Bone marrow (tissue), 2 donors: Measurements from ENCODE around the gene ASPRV1.
"Not testable (repeated sequence)": the region's sequence is repeated elsewhere in the genome, so short reads cannot be mapped to it uniquely, and the experiment has no call there.

ENCODE experiments used
- DNase-seq, 2 donors: peaks; one replicate each; lab custom pipeline; 2025; lab: John Stamatoyannopoulos, UW

Gene ASPRV1

DNA sequence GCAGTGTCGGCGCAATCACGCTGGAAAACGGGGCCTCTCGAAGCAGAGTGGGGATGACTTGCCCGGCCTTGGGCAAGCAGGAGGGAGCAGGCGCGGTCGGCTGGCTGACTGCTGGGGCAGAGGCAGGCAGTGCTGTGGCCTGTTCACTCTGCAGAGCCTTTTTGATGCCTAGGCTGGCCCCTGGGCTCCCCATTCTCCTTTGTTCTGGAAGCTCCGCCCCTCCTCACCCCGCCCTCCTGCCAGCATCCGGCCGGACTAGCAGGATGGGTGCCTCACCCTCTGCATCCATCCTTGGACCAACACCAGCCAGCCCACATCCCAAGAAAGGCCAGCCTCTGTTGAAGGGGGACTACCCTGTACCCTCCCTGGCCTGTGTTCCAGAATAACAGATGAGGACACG lies at the start of gene ASPRV1:
ASPRV1 (minus strand) TSS at position 136 of the 400 bp plus-strand sequence. CDS start 195 bp downstream, outside the sequence.
- no peak for DNase-seq

GRCh38 chr2:70010576-70011111 lies 49.2 kb upstream of the ASPRV1 start:
- DNase-seq: no peak

- peak in 1 of 2 donors; percentile 1 for DNase-seq
These were observed 48.5 kb upstream of the ASPRV1 start for GRCh38 chr2:70009762-70010575.

DNA sequence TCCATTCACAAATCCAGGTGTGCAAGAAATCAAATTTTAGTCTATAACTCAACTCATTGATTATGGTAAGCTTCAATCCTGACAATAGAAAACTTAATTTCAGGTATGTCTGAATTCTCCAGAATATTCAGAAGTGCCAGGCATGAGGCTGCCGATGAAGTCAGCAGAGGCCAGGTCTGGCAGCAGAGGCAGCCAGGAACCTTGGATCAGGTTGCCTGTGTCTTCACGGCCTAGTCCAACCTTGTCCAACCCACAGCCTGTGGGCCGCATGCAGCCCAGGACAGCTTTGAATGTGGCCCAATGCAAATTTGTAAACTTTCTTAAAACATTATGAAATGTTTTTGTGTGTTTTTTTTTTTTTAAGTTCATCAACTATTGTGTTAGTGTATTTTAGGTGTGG lies 46.9 kb upstream of the ASPRV1 start:
- no peak for DNase-seq

DNA sequence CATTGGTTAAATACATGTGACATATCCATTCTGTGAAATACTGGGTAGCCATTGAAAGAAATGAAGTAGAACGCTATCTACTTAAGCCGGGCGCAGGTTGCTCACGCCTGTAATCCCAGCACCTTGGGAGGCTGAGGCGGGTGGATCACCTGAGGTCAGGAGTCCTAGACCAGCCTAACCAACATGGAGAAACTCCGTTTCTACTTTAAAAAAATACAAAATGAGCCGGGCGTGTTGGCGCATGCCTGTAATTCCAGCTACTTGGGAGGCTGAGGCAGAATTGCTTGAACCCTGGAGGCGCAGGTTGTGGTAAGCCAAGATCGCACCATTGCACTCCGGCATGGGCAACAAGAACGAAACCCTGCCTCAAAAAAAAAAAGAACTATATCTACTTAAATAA lies 45.7 kb upstream of the ASPRV1 start:
- no peak for DNase-seq

GRCh38 chr2:70006447-70006784 lies 45.0 kb upstream of the ASPRV1 start:
- DNase-seq: no peak

GRCh38 chr2:70005752-70006446 lies 44.5 kb upstream of the ASPRV1 start:
- no peak for DNase-seq

DNA sequence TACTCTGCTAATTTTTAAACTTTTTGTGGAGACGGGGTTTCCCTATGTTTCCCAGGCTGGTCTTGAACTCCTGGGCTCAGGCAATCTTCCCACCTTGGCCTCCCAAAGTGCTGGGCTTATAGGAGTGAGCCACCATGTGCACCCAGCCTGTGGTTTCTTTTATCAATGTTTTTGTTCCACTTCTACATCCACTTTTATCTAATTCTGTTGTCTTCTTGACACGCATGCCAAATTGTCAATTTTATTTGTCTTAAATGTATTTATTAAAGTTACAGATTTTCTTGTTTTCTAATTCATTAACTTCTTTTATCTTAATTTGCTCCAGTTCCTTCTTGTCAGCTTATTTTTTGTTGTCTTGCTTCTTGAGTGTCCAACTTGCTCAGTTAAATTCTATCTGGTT lies 43.8 kb upstream of the ASPRV1 start:
- no peak for DNase-seq

GRCh38 chr2:70003093-70003830 lies 41.8 kb upstream of the ASPRV1 start:
- DNase-seq: no peak

- DNase-seq: peak in 1 of 2 donors; percentile 3
These were observed 40.9 kb upstream of the ASPRV1 start for GRCh38 chr2:70002241-70002899.

GRCh38 chr2:70000529-70000928 lies 39.1 kb upstream of the ASPRV1 start:
- not testable (repeated sequence) for DNase-seq

DNA sequence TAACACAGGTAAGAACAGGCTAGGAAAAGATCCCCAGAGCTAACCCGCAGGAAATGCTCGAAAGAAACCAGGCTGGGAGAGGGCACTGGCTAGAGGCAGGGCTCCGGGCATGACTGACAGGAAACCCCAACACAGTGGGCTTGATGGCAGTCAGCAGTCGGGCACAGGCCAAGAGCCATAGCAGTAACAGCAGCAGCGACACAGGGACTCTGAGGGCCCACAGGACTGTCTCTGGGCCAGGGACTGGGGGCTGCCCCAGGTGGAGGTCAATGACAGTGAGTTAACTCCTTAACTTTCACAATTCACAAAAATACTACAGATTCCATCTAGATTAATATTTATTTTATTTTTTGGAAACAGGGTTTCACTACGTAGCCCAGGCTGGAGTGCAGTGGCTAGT lies 37.3 kb upstream of the ASPRV1 start:
- DNase-seq: no peak

DNA sequence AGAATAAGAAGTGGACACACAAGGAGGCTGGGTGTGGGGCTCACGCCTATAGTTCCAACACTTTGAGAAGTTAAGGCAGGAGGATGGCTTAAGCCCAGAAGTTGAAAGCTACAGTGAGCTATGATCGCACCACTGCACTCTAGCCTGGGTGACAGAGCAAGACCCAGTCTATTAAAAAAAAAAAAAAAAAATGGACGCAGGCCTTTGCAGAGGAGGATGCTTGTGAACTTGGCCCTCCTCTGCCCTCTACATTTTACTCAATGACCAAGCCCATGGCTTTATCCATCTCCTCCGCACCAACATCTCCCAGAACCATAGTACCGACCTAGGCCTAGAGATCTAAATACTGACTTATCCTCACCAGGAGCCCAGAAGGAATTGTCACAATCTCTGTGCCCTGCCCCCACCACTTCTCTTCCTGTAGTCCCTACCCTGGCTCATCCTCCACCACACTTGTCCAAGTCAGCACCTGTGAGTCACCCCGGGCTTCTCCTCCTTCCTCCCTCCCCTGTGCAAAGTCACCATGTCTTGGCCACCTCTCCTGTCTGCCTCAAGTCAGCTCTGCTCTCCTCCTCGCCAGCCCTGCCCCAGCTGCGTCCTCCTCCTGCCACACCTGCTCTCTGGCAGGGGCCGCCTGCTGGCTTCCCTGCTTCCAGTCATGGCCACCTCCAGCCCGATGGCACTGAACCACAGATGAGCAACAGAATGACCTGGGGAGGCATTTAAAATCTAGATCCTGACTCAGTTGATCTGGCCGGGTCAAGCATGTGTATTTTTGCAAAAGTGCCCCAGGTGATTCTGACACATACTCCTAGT lies 35.8 kb upstream of the ASPRV1 start:
- DNase-seq: peak; percentile 40 to 83

DNA sequence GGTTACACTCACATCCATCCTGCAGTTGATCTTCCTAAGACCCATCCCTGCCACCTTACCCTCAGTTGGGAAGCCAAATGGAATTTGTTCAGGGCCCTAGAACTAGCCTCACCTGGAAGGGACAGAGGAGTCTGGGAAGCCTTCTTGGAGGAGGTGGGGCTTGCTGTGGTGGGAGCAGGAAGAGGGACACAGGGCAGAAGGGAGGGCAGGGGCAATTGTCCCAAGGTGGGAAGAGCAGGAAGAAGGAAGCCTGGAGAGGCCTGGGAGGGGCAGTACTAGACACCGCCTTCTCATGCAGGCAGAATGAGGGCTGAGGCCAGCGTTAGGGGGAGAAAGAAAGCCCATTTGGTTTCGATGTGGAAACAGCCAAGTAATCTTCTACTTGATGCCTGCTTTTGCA lies 34.1 kb upstream of the ASPRV1 start:
- DNase-seq: no peak

DNA sequence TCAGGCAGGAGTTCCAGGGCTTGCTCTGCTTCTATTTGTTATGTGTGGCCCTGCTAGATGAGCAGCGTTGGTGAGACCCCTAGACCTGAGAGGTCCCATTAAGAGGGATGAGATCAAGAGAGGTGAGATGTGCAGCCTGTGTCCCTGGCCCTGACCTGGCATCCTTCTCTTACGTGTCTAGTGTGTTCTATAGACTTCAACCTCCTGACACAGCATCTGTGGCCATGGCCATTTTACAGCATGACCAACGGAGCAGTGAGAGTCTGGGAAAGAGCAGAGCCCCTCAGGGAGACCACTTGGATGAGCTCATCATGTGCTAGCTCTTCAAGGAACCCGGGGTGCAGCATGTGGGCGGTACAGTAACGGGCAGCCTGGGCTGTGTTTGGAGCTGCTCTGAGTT lies 32.7 kb upstream of the ASPRV1 start:
- no peak for DNase-seq

- no peak for DNase-seq
These were observed 32.3 kb upstream of the ASPRV1 start for GRCh38 chr2:69993708-69994107.

DNA sequence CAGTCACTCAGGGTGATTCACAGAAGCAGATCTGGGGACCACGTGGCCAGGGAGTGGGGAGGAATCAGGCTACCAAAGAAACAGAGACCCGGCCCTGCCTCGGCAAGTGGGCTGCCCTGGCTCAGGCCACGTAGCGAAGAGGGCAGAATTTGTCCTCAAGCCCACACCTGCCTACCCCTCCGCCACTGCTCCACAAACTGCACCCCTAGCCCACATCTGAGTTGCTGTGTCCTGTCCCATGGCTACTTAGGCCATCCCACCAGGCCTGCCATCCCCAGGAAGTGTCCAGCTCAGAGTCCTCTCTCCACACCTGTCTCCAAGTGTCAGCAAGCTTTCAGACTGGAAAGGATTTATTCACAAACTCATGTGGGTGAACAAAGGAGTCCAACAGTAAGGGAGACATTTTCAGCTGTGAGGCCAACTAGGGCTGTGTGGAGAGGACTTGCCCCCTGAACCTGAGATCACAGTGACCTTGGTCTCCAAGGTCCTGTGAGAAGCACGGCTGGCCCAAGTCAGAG lies 31.7 kb upstream of the ASPRV1 start:
- no peak for DNase-seq

DNA sequence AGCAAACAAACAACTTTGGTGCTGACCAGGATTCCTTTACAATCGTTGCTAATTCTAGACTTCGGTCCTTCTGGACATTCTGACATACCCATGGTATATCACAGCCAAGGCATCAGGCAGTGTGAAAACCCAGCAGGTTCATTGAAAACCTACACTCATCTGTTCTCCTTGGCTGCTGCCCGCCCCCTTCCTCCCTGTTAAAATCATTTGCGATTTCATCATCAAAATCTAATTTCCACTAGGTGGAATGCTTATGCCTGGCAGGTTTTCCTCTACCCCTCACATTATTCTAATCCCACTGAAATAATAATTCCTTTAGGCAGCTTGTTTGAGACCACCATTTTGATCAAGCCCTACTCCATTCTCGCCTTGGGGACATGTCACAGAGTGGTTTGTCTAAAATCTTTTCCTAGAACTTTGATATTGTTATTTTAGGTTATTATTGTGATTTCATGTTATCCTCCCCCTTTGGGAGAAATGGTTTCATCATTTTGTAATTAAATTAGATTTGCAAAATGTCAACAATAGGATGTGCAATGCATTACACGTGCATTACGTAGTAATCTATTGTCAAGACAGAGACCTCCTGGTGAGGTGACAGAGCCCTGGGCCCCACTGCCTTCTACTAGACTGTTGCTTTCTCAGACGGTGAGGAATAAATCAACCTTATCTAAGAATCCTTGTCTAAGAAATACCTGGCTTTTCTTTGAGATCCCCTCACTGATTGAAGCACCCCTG lies 31.0 kb upstream of the ASPRV1 start:
- DNase-seq: no peak

DNA sequence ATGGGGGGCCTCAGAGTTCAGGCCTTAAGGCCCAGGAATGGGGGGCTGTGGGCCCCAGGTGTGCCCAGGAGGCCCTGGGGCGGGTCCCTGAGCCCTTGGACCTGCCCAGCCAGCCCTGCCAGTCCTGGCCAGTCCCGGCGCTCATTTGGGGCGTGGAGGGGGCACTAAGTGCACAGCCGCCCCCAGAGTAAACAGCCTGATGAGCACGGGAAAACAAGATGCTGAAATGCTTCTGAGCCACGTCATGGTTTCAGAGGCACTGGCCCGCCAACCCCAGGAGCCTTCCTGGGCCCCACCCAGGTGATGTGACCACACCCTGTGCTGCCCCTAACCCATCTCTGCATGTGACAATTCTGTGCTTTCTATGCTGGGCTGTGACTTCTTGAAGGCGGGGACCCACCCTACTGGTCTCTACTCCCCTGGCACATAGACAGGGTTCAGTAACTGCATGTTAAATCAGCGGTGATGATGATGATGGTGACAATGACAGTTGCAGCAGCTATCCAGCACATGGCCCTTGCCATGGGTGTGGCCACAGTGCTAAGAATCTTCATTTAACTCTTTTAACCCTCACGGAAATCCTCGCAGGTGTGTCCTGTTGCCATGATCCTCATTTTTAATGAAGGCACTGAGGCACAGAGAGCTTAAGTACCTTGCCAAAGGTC lies 28.1 kb upstream of the ASPRV1 start:
- no peak for DNase-seq

- no peak for DNase-seq
These were observed 27.6 kb upstream of the ASPRV1 start for GRCh38 chr2:69989009-69989408.
